HG02884 (cell line): ENCODE data around the gene INSM2.

Experiments used
- ATAC-seq: cut with Tn5 transposase; IDR thresholded peaks from one replicate; pipeline ENCODE4 v1.9.1; 2021; ENCODE audit warnings: mild to moderate bottlenecking, moderate library complexity; ENCODE audit not compliant: unreplicated experiment

Gene INSM2, protein sequence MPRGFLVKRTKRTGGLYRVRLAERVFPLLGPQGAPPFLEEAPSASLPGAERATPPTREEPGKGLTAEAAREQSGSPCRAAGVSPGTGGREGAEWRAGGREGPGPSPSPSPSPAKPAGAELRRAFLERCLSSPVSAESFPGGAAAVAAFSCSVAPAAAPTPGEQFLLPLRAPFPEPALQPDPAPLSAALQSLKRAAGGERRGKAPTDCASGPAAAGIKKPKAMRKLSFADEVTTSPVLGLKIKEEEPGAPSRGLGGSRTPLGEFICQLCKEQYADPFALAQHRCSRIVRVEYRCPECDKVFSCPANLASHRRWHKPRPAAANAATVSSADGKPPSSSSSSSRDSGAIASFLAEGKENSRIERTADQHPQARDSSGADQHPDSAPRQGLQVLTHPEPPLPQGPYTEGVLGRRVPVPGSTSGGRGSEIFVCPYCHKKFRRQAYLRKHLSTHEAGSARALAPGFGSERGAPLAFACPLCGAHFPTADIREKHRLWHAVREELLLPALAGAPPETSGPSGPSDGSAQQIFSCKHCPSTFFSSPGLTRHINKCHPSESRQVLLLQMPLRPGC

DNA sequence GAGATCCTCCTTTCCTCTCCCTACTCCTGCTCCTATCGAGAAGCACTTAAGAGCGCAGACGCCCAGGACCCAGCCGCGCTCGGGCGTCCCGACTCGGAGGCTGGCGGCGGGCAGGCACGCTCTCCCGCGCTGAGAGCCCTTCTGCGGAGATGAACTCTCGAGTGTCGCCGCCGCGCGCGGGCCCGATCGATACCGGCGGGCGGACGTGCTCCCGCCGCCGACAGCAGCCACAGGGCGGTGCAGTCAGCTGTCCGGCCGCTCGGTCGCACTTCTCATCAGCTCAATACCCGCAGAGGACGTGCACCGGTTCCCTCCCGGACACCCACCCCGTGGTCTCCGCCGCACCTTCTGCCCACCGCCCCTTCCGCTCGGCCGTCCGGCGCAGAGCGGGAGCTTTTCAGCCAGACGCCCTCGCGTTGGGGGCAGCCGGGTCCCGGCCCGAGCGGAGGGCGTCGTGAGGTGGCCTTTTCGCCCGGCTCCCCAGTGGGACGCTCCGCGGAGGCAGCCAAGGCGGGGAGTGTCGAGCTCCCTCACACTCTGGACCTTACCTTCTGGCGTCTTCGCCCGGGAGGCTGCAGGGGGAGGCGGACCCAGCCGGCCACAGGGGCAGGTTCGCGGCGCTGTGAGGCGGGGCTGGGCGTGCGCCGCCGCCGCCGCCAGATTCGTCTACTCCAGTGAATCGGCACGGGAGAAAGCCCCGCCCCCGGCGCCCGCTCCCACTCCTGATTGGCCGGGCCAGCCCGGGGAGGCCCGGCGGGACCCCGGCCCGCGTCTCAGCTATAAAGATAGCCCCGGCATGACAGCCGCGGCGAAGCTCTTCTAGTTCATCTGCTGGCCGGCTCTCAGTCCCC is at the start of gene INSM2:
INSM2 (plus strand) TSS at position 808 of the 851 bp plus-strand sequence. CDS start 89 bp downstream, outside the sequence.
- ATAC-seq = peak; percentile 70

- no peak for ATAC-seq
These were observed 41.4 kb upstream of the INSM2 start for GRCh38 chr14:35492569-35493014.

DNA sequence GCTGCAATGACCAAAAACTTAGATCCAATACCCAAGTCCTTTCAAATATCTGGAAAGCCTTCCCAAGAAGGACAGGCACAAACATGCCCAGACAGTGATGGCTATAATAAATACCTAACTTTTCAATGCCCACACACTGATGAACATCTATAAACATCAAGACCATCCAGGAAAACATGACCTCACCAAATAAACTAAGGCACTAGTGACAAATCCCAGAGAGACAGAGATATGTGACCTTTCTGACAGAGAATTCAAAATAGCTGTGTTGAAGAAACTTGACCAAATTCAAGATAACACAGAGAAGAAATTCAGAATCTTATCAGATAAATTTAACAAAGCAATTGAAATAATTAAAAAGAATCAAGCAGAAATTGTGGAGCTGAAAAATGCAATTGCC is 38.7 kb upstream of the INSM2 start:
- no peak for ATAC-seq

GRCh38 chr14:35499180-35499579 is 34.8 kb upstream of the INSM2 start:
- ATAC-seq = no peak

DNA sequence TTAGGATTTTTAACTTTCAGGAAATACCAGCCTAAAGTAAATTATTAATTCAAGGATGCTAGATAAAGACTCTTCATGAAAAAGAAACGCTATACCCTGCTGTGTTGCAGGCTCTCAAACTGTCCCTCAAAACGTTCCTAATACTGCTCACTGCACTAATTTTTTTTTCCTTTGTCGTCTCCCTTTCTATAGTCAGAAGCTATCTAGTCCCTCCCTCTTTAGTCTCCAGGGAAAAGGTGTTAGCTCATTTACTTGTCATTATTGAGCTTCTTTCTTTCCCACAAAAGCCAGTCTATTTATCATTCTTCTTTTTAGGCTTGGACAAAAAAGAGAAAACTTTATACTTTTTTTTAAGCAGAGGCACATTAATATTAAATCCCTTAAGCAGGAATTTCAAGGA is 30.3 kb upstream of the INSM2 start:
- ATAC-seq = no peak

GRCh38 chr14:35504260-35504659 is 29.7 kb upstream of the INSM2 start:
- ATAC-seq = no peak

- ATAC-seq = no peak
These were observed 27.5 kb upstream of the INSM2 start for GRCh38 chr14:35506461-35506860.

GRCh38 chr14:35506927-35507326 is 27.0 kb upstream of the INSM2 start:
- no peak for ATAC-seq

- no peak for ATAC-seq
These were observed 24.1 kb upstream of the INSM2 start for GRCh38 chr14:35509846-35510245.

GRCh38 chr14:35512765-35513164 is 21.2 kb upstream of the INSM2 start:
- ATAC-seq = no peak

- no peak for ATAC-seq
These were observed 18.0 kb upstream of the INSM2 start for GRCh38 chr14:35515916-35516315.

GRCh38 chr14:35519986-35520385 is 14.0 kb upstream of the INSM2 start:
- no peak for ATAC-seq

- no peak for ATAC-seq
These were observed 8.3 kb upstream of the INSM2 start for GRCh38 chr14:35525695-35526094.

- no peak for ATAC-seq
These were observed 7.0 kb upstream of the INSM2 start for GRCh38 chr14:35526962-35527361.

- ATAC-seq = no peak
These were observed 1.8 kb upstream of the INSM2 start for GRCh38 chr14:35531960-35532747.

DNA sequence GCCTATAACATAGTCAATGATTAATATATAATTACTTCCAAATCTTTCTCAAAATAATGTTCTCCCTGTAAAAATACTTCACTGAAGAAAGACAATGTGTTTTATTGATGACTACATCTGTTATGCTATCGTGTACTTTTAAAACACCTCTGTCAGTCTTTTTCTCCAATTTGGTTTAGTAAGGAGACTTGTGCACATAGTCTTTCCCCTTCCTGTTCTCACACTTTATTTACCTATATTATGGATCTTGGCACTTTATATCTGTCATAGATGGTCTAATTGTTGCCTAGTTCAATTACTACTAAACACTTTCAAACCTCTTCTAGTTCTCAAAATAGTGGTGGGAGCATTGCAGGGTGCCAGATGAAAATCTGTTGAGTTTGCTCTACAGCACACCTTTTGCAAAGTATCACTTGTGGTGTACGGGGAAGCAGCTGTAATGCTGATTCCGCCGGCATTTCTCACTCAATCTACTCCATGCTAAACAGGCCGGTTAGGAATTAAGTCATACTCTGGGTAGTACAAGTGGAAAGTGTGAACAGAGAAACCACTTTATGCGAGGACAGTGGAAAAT is 1.1 kb upstream of the INSM2 start:
- peak; percentile 10 for ATAC-seq

DNA sequence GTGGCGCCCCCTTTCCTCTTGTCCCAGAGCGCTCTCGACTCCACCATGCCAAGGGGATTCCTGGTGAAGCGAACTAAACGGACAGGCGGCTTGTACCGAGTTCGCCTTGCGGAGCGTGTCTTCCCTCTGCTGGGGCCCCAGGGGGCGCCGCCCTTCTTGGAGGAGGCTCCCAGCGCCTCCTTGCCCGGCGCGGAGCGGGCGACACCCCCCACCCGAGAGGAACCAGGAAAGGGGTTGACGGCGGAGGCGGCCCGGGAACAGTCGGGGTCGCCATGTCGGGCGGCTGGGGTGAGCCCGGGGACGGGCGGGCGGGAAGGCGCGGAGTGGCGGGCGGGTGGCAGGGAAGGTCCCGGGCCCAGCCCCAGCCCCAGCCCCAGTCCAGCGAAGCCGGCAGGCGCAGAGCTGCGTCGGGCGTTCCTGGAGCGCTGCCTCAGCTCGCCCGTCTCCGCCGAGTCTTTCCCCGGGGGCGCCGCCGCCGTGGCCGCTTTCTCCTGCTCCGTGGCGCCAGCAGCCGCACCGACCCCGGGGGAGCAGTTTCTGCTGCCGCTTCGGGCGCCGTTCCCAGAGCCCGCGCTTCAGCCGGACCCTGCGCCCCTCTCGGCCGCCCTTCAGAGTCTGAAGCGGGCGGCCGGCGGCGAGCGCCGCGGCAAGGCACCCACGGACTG is 376 bp downstream of the INSM2 start:
- peak; percentile 10 for ATAC-seq

DNA sequence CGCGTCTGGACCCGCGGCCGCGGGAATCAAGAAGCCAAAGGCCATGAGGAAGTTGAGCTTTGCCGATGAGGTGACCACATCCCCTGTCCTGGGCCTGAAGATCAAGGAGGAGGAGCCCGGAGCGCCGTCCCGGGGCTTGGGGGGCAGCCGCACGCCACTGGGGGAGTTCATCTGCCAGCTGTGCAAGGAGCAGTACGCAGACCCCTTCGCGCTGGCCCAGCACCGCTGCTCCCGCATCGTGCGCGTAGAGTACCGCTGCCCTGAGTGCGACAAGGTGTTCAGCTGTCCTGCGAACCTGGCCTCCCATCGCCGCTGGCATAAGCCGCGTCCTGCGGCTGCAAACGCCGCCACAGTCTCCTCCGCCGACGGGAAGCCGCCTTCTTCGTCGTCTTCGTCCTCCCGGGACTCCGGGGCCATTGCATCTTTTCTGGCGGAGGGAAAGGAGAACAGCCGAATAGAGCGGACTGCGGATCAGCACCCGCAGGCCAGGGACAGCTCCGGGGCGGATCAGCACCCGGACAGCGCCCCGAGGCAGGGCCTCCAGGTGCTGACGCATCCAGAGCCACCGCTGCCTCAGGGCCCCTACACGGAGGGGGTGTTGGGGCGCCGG is 1.0 kb downstream of the INSM2 start:
- ATAC-seq = peak; percentile 53

GRCh38 chr14:35535483-35536112 is 1.6 kb downstream of the INSM2 start:
- ATAC-seq = peak; percentile 3
